Left lobe of liver (tissue), 2 donors: ENCODE data around the gene KCND2. TPM values are rescaled to one million over a fixed set of nuclear protein-coding genes. Genes with fewer than 3 reads are reported as not detected.

ENCODE experiments used
- ATAC-seq: fragments of 200-7000 bp; cut with Tn5 transposase; one replicate; pipeline ENCODE4 v1.9.1; 2020; ENCODE audit warnings: mild to moderate bottlenecking, moderate library complexity
- DNase-seq: peaks from one replicate; pipeline ENCODE4 v3.0.0-alpha.2; 2020; ENCODE audit warnings: low spot score
- total RNA-seq: library from RNA; stranded (reverse); gene quantifications from one replicate; pipeline ENCODE4 v1.2.1, GENCODE V29; 2021
- donor health status: DM: no; HTN: no; CAD: no; lungs with moderate emphysema.
- donor health status: DM: no; HTN: yes; CAD: no.

The KCND2 gene
- total RNA-seq, 1 donor from 2014 or later = 0.03 TPM

DNA sequence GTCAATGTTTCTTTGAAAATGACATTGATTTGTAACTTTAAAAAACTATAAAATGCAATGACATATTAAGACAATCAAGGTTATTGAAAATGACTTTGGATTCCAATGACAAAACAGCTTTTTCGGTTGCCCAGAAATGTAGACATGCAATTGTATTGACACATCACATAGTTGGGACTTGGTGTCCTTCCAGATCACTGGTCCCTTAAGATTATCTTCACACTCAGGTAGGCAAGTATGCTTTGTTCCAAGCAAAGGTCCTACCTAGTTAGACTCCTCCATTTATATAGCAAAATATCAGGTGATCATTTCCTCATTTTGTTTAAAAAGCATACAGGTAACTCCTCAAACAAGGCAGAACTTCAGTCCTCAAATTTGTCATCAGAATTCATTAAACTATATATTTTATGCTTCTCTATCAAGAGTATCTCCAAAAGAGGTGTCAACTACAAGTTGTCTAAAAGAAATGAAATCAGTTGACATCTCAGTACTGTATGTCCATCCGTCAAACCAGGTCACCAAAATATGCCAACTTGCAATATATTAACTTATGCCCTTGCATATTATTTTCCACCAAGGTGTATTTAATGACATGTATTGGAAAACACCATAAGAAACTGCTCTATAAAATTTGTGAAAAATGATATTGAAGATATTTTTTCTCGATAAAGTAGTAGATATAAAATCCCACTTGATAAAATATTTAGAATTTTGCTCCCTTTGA, 520.4 kb downstream of the KCND2 start:
- no peak for DNase-seq
- peak; percentile 26 for ATAC-seq

DNA sequence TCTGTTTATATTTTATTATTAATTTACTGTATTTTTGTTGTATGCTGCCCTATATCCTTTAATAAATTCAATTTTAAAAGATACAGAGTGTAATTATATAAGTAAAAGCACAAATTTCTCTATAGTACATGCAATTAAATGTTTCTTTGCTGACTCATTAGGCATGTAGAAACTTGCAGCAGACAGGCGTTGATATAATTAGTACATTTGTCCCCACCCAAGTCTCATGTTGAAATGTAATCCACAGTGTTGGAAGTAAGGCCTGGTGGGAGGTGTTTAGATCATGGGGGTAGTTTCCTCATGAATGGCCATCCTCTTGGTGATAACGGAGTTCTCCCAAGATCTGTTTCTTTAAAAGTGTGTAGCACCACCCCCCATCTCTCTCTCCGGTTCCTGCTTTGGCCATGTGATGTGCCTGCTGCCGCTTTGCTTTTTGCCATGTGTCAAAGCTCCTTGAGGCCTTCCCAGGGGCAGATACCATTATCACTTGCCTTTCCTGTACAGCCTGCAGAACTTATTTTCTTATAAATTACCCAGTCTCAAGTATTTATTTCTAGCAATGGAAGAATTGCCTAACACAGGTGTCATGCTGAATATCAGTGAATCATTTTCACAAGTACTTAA, 521.2 kb downstream of the KCND2 start:
- no peak for ATAC-seq
- DNase-seq = no peak

DNA sequence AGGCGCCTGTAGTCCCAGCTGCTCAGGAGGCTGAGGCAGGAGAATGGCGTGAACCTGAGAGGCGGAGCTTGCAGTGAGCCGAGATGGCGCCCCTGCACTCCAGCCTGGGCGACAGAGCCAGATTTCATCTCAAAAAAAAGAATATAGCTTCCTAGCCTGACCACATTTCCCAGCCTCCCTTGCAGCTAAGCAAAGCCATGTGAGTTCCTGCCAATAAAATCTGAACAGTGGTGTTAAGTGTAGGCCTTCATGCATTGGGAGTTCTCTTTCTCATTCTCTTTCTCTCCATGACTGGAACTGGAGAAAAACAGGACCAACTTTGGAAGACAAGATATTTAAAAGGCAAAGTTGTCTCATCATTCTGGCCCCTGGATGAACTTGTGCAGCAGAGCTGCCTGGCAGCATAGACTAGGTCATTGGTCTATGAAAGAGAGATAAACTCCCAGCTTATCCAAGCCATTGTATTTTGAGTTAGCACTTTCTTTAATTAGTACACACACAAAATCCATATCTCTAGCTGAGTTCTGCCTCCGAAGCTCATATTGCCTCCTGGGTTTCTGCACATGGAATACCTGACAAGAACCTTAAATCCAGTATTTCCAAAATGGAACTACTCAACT, 524.2 kb downstream of the KCND2 start:
- no peak for ATAC-seq

DNA sequence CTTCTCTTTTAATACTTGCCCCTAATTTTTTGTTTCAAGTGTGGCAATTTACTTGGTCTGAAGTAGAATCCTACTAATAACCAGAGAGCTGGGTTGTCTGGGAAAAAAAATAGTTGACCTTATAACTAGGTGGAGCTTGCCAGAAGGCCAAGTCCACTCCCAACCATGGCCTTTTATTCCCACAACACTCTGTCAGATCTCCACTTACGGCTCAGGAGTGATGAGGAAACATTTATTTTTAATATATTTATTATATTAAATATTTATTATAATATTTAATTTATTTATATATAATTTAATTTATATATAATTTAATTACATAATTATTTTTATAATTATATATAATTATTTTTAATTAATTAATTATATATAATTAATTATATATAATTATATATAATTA, 526.2 kb downstream of the KCND2 start:
- DNase-seq = no peak
- ATAC-seq = no peak

More for the DNA sequence above, 524.2 kb downstream of the KCND2 start:
- DNase-seq = no peak
